Adrenal gland (tissue), 12 donors: ENCODE measurements around the gene PER3. TPM values are rescaled to one million over a fixed set of nuclear protein-coding genes. Genes with fewer than 3 reads are reported as not detected.

Source experiments
- DNase-seq, 7 donors: peaks; one replicate each; pipeline ENCODE4 v3.0.0-alpha.2; 2019 to 2020
- H3K27ac ChIP-seq, 5 donors: fragments of 200-600 bp; sonication (generic) in 4 of 5; 1 replicate in 3 of 5; 2 replicates in 2 of 5; pipeline versions ENCODE4 v1.5.1 to v1.8.0; 2016 to 2020; ENCODE audit warnings: mild to moderate bottlenecking in 1 of 5
- H3K27me3 ChIP-seq: fragments of 200-600 bp; 2 replicates; pipeline ENCODE4 v1.8.0; 2021
- H3K36me3 ChIP-seq, 2 donors: fragments of 200-600 bp; replicated peaks in 1 of 2; 1 replicate in 1 of 2; 2 replicates in 1 of 2; pipeline versions ENCODE4 v1.5.1 to v1.8.0; 2018 to 2022
- H3K4me1 ChIP-seq, 2 donors: fragments of 200-600 bp; replicated peaks in 1 of 2; 1 replicate in 1 of 2; 2 replicates in 1 of 2; pipeline versions ENCODE4 v1.5.1 to v1.8.0; 2018 to 2021
- H3K4me3 ChIP-seq, 4 donors: fragments of 200-600 bp; sonication (generic) in 3 of 4; one replicate each; pipeline ENCODE4 v1.5.1; 2016 to 2018
- H3K9me3 ChIP-seq, 3 donors: fragments of 200-600 bp; sonication (generic) in 1 of 3; replicated peaks in 1 of 3; 1 replicate in 2 of 3; 2 replicates in 1 of 3; pipeline versions ENCODE4 v1.5.1 to v1.8.0; 2016 to 2021
- CTCF ChIP-seq, 6 experiments: fragments of 450-650 bp in 4 of 6; fragments of 200-600 bp in 2 of 6; sonication (generic) in 1 of 6; IDR thresholded peaks; 1 replicate in 5 of 6; 2 replicates in 1 of 6; pipeline versions ENCODE4 v1.5.1 to v1.8.0; 2016 to 2021; ENCODE audit warnings: antibody characterized with exemption in 6 of 6, mild to moderate bottlenecking in 2 of 6, moderate library complexity in 1 of 6
- POLR2A ChIP-seq, 2 donors: fragments of 450-650 bp; IDR thresholded peaks; one replicate each; pipeline ENCODE4 v1.6.1; 2017; ENCODE audit warnings: antibody characterized with exemption in 2 of 2, mild to moderate bottlenecking in 2 of 2, moderate library complexity in 1 of 2
- WGBS, 4 donors: extraction: QIAGEN DNeasy Blood & Tissue Kit in 2 of 4; methylation state at CpG; one replicate each; pipeline versions ENCODE4 v1.1.5 to v1.1.7; 2013 to 2017; 5-methylcytosine and 5-hydroxymethylcytosine counted together
- intact Hi-C, 2 donors: fragments of 100-400 bp; cut with DNase I; formaldehyde crosslinking; loops; one replicate each; pipeline versions ENCODE4 v1.14.1 to v1.15.0; 2022 to 2023
- polyA plus RNA-seq, 3 donors: library from polyadenylated mRNA; stranded (reverse); fragments of 200-250 nt in 2 of 3; fragments of 350-450 nt in 1 of 3; fragmentation: Illumina TruSeq in 1 of 3; extraction: RNeasy Lipid Tissue Mini Kit (QIAGEN cat#74804) in 1 of 3; gene quantifications; one replicate each; pipeline ENCODE4 v1.2.3, GENCODE V29; 2013 to 2014
- total RNA-seq, 9 donors: library from RNA; depleted of rRNA in 4 of 9; stranded (reverse); fragments of >200 nt in 4 of 9; fragments of 120-200 nt in 1 of 9; fragmentation: NEBNext Ultra II Directional in 1 of 9; extraction: Animal tissue kit (Norgen Biotek cat#: 25700) in 1 of 9; gene quantifications; one replicate each; pipeline versions ENCODE4 v1.1.0 to v1.2.4, GENCODE V29; 2013 to 2023
- donor health status: healthy with polysubstance abuse.
- donor health status: Bipolar disorder and iron deficiency.
- donor health status: DM: yes; HTN: yes; CAD: no.
- donor health status: DM: no; HTN: no; CAD: no.
- donor health status: DM: no; HTN: no; CAD: no.
- donor health status: DM: yes; HTN: yes; CAD: no.

Gene PER3
- total and polyA plus RNA-seq, 12 donors = 8.8 to 29.0 (median 16.9) TPM

GRCh38 chr1:7745783-7746182 is 38.3 kb upstream of the PER3 start:
- DNase-seq = no peak
- no peak for TF ChIP-seq CTCF (IDR thresholded peaks at IDR 0.05)
- TF ChIP-seq POLR2A (IDR thresholded peaks at IDR 0.05) = no peak
- Histone ChIP-seq H3K27me3 (no peaks in the 10 kb centered on the region), H3K27ac (no peak overlapping the region), H3K36me3 (no peaks in the 10 kb centered on the region), H3K4me1 (no peaks in the 10 kb centered on the region), H3K9me3 (no peaks in the 10 kb centered on the region), H3K4me3 (no peak overlapping the region)
- WGBS, 4 donors = 89 to 94% (median 92%) methylated on average over 10 of the region's 10 CpGs
- intact Hi-C loops = no loop called here

- Histone ChIP-seq H3K4me3 (no peak overlapping the region), H3K27me3 (no peaks in the 10 kb centered on the region), H3K27ac (no peak overlapping the region), H3K9me3 (no peaks in the 10 kb centered on the region), H3K36me3 (no peaks in the 10 kb centered on the region), H3K4me1 (no peaks in the 10 kb centered on the region)
- TF ChIP-seq POLR2A (IDR thresholded peaks at IDR 0.05) = no peak
- no peak for TF ChIP-seq CTCF (IDR thresholded peaks at IDR 0.05)
- intact Hi-C loops = no loop called here
- no peak for DNase-seq
- WGBS, 4 donors = 81 to 96% (median 92%) methylated on average over 5 of the region's 5 CpGs
Observed at GRCh38 chr1:7747605-7748004, 36.5 kb upstream of the PER3 start.

DNA sequence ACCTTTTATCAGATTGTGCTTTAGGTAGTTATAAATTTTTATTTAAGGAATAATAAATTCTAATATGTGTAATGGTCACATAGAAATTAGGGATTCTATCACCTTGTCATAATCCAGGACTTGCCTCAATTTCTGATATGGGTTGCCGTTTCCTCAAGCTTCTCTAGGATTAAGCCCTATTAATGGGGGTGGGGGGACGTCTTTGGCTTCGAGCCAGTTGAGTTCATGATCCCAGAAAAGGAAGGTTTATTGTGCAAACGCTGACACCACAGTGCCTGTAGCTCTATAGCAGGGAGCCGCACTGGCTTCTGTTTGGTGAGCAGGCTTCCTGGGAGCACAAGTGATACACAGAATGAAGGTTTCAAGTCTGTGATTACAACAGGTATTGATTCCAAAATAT is 35.0 kb upstream of the PER3 start:
- TF ChIP-seq POLR2A (IDR thresholded peaks at IDR 0.05) = no peak
- no peak for TF ChIP-seq CTCF (IDR thresholded peaks at IDR 0.05)
- no peaks in the 10 kb centered on the region for H3K36me3 ChIP-seq
- intact Hi-C loops = no loop called here
- H3K27me3 ChIP-seq = no peaks in the 10 kb centered on the region
- no peak overlapping the region for H3K27ac ChIP-seq
- H3K9me3 ChIP-seq = no peaks in the 10 kb centered on the region
- no peak for DNase-seq
- H3K4me1 ChIP-seq = peaks cover 0 to 5% of the 10 kb centered on the region in 2 donors
- 47 to 59% (median 51%) methylated on average over 5 of the region's 5 CpGs for WGBS, 4 donors
- H3K4me3 ChIP-seq = no peak overlapping the region

DNA sequence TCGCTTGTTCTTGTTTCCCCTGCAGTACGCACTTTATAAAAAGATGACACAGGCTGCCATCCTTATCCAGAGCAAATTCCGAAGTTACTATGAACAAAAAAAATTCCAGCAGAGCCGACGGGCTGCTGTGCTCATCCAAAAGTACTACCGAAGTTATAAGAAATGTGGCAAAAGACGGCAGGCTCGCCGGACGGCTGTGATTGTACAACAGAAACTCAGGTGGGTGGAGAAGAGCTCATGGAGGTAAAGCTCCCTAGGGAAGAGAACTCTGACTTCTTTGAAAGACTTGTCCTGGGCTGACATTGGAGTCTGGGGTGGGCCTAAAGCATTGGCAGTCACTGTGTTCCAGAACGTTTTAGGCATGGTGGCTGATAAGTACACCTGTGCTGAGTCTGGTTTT is 32.9 kb upstream of the PER3 start:
- WGBS, 4 donors = 79 to 89% (median 85%) methylated on average over 11 of the region's 11 CpGs

More for the DNA sequence above, 32.9 kb upstream of the PER3 start:
- Histone ChIP-seq H3K9me3 (no peaks in the 10 kb centered on the region), H3K4me1 (peaks cover 0 to 5% of the 10 kb centered on the region in 2 donors), H3K27me3 (no peaks in the 10 kb centered on the region), H3K27ac (no peak overlapping the region), H3K36me3 (no peaks in the 10 kb centered on the region), H3K4me3 (no peak overlapping the region)
- intact Hi-C loops = no loop called here
- no peak for DNase-seq
- no peak for TF ChIP-seq POLR2A (IDR thresholded peaks at IDR 0.05)
- TF ChIP-seq CTCF (IDR thresholded peaks at IDR 0.05) = no peak
